HG02610 (cell line): ENCODE results near the gene NECAB2.

Source experiments
- ATAC-seq: cut with Tn5 transposase; IDR thresholded peaks from one replicate; pipeline ENCODE4 v1.9.1; 2021; ENCODE audit warnings: mild to moderate bottlenecking, moderate library complexity; ENCODE audit not compliant: unreplicated experiment

The NECAB2 gene

DNA sequence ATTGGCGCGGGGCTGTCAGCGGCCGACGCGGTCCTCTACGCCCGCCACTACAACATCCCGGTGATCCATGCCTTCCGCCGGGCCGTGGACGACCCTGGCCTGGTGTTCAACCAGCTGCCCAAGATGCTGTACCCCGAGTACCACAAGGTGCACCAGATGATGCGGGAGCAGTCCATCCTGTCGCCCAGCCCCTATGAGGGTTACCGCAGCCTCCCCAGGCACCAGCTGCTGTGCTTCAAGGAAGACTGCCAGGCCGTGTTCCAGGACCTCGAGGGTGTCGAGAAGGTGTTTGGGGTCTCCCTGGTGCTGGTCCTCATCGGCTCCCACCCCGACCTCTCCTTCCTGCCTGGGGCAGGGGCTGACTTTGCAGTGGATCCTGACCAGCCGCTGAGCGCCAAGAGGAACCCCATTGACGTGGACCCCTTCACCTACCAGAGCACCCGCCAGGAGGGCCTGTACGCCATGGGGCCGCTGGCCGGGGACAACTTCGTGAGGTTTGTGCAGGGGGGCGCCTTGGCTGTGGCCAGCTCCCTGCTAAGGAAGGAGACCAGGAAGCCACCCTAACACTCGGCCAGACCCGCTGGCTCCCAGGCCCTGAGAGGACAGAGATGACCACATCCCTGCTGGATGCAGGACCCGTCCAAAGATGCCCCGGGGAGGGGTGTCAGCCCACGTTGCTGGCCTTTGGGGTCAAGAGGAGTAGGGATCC, 2.4 kb upstream of the NECAB2 start:
- ATAC-seq = no peak

DNA sequence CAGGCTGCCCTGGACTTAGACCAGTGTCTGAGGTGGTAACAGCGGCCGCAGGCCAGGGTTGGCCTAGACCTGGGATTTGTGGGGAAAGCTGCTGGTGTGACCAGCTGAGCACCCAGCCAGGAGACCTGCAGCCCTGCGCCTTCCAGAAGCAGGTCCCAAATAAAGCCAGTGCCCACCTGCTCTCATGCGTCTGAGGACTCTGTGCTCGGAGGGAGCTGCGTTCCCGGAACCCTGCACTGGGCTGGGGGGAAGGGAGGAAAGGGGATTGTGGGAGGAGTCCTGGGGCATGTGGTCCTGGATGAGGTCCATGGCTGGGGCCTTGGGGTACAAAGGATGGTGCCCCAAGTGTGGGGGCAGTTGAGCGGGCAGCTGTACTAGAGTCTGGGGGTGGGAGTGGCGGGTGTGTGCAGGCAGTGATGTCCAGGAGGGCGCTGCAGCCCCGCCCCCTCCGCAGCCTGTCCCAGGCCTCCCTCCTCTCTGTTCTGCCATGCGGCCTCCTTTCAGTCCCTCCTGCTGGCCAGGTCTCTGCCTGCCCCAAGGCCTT, 1.8 kb upstream of the NECAB2 start:
- ATAC-seq = no peak

- ATAC-seq = no peak
These were observed 953 bp upstream of the NECAB2 start for GRCh38 chr16:83967091-83967490.

DNA sequence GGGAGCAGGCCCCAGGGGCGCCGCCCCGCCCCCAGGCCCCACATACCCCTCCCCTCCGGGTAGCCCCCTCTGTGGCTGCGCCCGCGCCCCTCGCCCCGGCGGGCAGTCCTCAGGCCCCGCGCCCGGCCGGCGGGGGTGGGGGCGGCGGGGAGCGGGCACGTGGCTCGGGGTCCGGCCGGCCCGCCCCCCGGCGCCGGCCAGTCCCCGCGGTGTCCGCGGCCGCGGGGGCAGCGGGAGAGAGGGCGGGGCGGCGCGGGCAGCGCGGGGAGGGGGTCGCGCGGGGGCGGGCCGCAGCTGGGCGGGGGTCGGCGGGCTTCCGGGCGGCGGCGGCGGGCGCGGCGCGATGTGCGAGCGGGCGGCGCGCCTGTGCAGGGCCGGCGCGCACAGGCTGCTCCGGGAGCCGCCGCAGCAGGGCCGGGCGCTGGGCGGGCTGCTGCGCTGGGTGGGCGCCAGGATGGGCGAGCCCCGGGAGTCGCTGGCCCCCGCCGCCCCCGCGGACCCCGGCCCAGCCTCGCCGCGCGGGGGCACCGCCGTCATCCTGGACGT, 335 bp downstream of the NECAB2 start:
- ATAC-seq = no peak

- no peak for ATAC-seq
These were observed 1.0 kb downstream of the NECAB2 start for GRCh38 chr16:83968891-83969649.

DNA sequence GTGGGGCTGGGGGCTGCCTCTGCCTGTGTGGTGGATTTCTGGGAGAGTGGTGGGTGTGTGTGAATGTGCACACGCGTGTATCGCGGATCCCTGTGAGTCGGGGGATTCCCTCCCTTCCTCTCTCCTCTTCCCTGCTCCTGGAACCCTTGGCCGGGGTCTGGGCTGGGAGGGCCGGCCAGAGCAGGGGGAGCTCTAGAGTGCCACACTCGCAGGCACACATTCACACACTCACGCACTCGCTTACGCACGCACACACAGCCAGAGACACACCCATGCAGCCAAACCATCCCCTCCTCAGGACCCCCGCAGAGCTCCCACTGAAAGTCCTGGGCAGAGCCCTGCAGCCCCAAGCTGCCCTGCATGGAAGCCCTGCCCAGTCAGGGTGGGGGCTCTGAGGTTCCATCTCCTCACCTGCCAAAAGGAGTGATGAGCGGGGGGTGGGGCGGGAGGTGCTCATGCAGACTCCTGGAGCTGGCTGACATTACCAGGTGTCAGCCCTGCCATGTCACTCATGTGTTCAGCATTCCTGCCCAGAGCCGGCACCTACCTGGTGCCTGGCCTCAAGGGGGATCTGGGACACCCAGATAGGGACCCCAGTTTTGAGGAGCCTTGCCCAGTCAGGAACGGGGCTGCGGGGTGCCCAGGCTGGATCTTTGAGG, 1.9 kb downstream of the NECAB2 start:
- no peak for ATAC-seq

GRCh38 chr16:83970430-83970815, 2.4 kb downstream of the NECAB2 start:
- no peak for ATAC-seq

- no peak for ATAC-seq
These were observed 3.4 kb downstream of the NECAB2 start for GRCh38 chr16:83971165-83972130.

DNA sequence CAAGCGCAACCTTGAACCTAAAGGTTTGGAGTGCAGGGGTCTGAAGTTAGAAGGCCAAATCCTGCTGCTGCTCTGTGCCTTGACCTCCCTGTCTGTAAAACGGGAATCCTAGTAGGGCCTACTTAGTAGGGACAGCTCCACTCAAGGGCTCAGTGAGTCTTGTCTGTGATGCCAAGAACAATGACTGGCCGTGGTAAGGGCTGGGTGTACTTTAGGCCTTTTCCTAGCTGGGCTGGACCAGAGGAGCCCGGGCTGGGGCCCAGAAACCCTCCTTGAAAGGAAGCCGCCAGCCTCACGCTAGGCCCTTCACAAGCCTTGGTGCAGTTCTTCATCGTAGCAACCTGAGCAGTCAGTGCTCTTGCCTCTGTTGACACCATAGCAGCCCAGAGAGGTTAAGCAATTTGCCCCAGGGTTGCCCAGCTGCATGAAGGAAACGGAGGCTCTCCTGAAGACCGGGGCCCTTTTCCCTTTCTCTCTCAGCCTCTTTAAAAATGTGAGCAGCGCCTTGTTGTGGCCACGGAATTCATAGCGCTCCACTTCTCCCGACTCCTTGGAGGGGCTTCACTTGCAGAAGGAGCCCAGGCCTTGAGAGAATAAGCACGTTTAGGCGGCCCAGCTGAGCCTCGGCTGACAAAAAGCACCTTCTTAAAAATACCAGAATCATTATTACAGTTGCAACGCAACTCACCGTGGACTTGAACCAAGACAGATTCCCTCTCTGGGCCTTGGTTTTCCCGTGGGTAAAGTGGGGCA, 4.4 kb downstream of the NECAB2 start:
- ATAC-seq = no peak

DNA sequence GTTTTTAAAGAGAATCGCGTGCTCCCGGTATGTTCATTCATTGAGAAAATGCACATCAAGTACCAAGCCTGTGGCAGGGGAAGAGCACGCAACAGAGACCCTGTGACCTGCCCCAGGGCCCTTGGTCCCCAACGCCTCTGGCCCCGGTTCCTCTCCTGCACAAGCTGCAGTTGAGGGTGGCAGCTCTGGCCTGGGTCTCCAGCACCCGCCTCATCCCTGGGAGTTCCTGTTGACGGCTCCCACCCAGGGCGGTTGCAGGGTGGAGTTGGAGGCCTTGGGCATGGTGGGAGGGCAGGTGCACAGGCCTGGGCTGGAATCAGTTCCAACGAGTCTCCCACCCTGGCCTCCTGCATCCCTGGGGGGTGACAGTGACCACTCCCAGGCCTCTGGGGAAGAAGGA, 5.0 kb downstream of the NECAB2 start:
- ATAC-seq = no peak

GRCh38 chr16:83973581-83974385, 5.7 kb downstream of the NECAB2 start:
- no peak for ATAC-seq

- no peak for ATAC-seq
These were observed 6.4 kb downstream of the NECAB2 start for GRCh38 chr16:83974475-83974874.

- no peak for ATAC-seq
These were observed 7.7 kb downstream of the NECAB2 start for GRCh38 chr16:83975590-83976260.

- ATAC-seq = no peak
These were observed 9.2 kb downstream of the NECAB2 start for GRCh38 chr16:83977056-83977815.

- no peak for ATAC-seq
These were observed 10.4 kb downstream of the NECAB2 start for GRCh38 chr16:83978401-83978904.

GRCh38 chr16:83979441-83979840, 11.4 kb downstream of the NECAB2 start:
- ATAC-seq = no peak

DNA sequence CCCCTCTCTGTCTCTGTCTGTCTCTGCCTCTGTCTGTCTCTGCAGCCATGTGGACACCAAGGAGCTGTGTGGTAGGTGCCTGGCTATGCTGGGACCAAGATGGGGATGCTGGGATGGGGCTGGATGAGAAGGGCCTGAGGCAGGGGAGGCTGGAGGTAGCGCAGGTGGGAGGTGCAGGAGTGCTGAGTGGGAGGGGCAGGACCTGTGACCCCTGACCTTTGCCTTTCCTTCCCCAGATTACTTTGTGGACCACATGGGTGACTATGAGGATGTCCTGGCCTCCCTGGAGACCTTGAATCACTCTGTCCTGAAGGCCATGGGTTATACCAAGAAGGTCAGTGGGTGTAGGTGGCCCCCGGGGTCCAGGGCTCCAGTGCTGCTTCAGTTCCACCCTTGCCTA, 12.8 kb downstream of the NECAB2 start:
- ATAC-seq = no peak
